Measurements from ENCODE around the gene RDH16. TPM values are rescaled to one million over a fixed set of nuclear protein-coding genes. Genes with fewer than 3 reads are reported as not detected.
A peak's percentile ranks its signal among the peaks of the same experiment; 100 is the strongest.
"Not testable (repeated sequence)": the region's sequence is repeated elsewhere in the genome, so short reads cannot be mapped to it uniquely, and the experiment has no call there.

RDH16 gene
- polyA plus RNA-seq, 3 donors: 0.28 to 0.68 (median 0.37) TPM

DNA sequence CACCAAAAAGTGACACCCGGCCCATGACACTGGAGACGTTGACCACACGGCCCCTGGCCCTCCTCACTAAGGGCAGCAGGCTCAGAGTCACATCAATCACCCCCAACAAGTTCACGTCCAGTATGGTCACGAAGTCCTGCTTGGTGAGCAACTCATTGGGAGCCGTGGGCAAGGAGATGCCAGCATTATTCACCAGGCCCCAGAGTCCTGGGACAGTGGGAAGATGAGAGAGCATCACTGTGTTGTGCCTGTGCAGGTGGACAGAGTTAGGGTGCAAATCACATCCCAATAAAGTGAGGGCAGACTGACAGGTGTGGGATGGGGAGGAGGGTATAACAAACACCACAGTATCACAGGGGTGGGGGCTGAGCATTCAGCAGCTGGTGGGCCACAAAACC is 2.5 kb downstream of the RDH16 start:
- DNase-seq (ENCODE audit: low read depth in 3 of 3, low spot score in 2 of 3): no peak

- no peak for DNase-seq (ENCODE audit: low read depth in 3 of 3, low spot score in 2 of 3)
Observed at GRCh38 chr12:56954057-56954957, 3.1 kb downstream of the RDH16 start.

- no peak for DNase-seq (ENCODE audit: low read depth in 3 of 3, low spot score in 2 of 3)
Observed at GRCh38 chr12:56953314-56953713, 4.1 kb downstream of the RDH16 start.

GRCh38 chr12:56951582-56952339 is 5.6 kb downstream of the RDH16 start:
- no peak for DNase-seq (ENCODE audit: low read depth in 3 of 3, low spot score in 2 of 3)

DNA sequence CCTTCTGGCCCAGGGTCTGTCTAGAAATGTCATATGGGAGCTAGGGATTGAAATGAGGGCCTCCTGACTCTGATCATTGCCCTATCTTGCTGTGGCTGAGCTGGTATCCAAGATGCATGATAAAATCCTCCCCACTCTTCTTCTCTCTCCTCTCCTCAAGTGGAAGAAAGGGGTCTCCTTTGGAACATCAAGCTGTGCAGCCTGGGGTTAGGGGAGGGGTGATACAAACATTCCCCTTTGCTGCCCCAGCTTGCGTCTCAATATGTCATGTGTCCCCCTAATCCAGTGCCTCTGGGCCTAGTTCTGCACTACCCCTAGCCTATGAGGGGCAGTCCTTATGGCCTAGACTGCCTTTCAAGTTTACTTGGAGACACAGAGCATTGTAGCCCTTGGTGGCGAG is 8.5 kb downstream of the RDH16 start:
- no peak for DNase-seq (ENCODE audit: low read depth in 3 of 3, low spot score in 2 of 3)

DNA sequence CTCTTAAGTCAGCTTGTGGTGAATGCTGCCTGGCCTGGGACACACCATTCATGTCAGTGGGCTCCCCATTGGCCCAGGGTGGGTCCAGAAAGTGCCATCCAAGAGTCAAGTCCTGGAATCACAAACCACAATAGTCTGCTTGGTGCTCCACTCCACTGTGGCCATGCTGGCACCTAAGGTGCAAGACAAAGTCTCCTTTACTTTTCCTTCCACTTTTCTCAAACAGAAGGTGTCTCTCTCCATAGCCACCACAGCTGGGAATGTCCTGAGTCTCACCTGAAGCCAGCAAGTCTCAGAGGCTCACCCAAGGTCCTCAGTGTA is 9.0 kb downstream of the RDH16 start:
- no peak for DNase-seq (ENCODE audit: low read depth in 3 of 3, low spot score in 2 of 3)

- DNase-seq (ENCODE audit: low read depth in 3 of 3, low spot score in 2 of 3): no peak
Observed at GRCh38 chr12:56947633-56948456, 9.6 kb downstream of the RDH16 start.

DNA sequence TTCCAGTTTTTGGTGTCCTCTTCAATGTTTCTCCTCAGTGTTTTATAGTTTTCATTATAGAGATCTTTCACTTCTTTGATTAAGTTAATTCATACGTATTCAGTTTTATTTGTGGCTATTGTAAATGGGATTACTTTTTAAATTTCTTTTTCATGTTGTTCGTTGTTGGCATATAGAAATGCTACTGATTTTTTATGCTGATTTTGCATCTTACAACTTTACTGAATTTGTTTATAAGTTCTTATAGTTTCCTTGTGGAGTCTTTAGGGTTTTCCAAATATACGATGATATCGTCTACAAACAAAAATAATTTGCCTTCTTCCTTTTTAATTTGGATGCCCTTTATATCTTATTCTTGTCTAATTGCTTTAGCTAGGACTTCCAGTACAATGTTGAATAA is 13.5 kb downstream of the RDH16 start:
- DNase-seq (ENCODE audit: low read depth in 3 of 3, low spot score in 2 of 3): no peak

DNA sequence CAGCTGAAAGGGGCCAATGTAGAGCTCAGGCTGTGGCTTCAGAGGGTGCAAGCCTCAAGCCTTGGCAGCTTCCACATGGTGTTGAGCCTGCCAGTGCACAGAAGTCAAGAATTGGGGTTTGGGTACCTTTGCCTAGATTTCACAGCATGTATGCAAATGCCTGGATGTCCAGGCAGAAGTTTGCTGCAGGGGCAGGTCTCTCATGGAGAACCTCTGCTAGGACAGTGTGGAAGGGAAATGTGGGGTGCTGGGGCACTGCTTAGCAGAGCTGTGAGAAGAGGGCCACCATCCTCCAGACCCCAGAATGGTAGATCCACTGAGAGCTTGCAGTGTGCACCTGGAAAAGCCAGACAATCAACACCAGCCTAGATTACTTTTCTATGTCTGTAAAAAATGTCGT is 14.0 kb downstream of the RDH16 start:
- not testable (repeated sequence) for DNase-seq (ENCODE audit: low read depth in 3 of 3, low spot score in 2 of 3)

- no peak for DNase-seq (ENCODE audit: low read depth in 3 of 3, low spot score in 2 of 3)
Observed at GRCh38 chr12:56941299-56942017, 15.9 kb downstream of the RDH16 start.

DNA sequence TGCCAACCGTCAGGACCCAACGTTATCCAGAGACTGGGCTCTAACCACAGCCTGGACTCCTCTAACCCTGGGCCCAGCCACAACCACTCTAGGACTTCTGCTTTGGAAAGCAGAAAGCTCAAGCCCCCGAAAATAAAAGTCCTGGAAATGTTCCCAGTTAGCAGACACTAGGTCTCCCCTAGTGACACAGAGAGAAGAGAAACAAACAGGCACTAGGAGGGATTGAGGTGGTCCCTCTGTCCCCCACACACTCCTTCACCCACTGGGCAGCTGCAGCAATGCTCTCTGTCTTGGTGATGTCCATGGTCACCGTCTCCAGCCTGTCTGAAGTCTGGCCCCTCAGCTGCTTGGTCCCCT is 16.5 kb downstream of the RDH16 start:
- not testable (repeated sequence) for DNase-seq (ENCODE audit: low read depth in 3 of 3, low spot score in 2 of 3)

GRCh38 chr12:56935752-56936151 is 21.7 kb downstream of the RDH16 start:
- DNase-seq (ENCODE audit: low read depth in 3 of 3, low spot score in 2 of 3): no peak

DNA sequence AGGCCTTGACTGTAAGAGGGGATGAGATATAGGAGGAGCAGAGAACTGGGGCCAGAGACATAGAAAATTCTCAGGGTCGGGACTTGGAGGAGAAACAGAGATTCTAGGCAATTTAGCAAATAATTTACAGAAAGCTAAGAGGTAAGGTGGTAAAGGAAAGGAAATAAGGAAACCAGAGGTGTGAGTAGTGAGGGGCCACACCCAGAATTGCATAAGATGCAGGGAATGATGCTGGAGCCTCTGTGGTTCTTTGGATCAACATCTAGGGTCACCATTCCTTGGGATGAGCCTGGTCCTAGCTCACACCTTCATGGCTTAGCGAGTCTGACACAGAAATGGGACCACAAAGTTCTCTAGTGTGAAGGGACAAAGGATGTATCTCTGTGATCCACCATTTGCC is 22.3 kb downstream of the RDH16 start:
- DNase-seq (ENCODE audit: low read depth in 3 of 3, low spot score in 2 of 3): no peak

DNA sequence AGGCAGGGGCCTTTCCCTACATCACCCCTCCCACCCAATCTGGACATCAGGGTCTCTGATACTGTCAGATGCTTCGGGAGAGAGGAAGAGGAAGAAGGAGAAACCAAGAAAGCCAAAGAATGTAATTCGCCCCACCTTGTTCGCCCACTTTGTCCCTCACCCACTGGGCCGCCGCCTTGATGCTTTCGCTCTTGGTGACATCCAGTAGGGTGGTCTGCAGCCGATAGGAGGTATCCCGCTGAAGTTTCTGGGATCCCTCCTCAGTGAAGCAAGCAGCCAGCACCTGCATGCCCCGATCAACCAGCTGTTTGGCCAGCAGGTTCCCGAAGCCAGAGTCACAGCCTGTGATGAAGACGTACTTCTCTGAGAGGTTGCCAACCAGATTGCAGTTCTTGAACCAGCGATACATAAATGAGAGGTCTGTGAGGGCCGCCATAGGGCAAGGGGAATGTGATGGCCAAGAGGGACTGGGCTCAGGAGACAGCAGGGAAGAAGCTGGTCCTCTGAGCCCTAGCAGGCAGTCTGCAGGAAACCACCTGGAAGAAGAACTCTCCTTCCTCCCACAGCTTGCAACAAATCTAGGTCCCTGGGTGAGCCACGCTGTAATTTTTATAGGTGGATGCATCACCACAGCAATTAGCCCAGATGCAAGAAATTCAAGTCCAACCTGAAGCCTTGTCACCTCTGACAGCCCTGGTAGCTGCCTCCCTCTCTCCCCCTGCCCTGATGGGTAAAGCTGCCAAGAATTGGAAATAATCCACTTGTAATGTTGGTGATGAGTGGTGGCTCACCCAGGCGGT is 23.4 kb downstream of the RDH16 start, which contains the start of gene SDR9C7:
Gene SDR9C7 (minus strand): TSS at position 583 of the 800 bp plus-strand sequence. CDS start 147 bp downstream, at position 436.
- DNase-seq (ENCODE audit: low read depth in 3 of 3, low spot score in 2 of 3): no peak

DNA sequence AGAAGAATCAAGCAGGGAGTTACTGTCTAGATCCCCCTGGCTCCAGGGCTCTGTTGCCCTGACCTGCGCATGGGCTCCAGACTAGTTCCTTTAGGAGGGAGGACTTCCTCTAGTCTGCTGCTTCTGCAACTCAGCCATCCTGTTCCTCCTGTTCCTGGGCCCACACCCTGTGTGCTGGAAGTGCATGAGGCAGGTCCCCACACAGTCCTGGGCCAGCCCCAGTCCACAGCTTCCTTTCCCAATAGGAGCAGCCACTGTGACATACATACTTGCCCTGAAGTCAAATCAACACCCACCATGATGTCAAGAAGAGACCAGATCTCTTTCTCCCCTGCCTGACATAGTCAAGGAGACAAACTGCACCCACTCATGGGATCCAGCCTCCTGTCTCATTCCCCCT is 24.5 kb downstream of the RDH16 start:
- no peak for DNase-seq (ENCODE audit: low read depth in 3 of 3, low spot score in 2 of 3)

DNA sequence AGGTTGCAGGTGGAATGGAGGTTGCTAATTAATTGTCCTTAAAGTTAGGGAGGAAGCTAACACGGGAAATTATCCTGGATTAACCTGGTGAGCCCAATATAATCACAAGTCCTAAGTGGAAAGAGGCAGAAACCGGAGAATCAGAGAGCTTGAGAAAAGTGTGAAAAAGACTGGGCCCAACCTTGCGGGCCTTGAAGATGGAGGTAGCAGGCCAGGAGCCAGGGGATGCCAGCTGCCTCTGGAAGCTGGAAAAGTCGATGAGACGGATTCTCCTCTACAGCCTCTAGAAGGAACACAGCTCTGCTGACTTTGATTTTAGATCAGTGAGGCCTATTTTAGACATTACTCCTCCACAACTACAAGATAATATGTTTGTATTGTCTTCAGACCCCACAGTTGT is 25.3 kb downstream of the RDH16 start:
- no peak for DNase-seq (ENCODE audit: low read depth in 3 of 3, low spot score in 2 of 3)

GRCh38 chr12:56931474-56931978 is 25.9 kb downstream of the RDH16 start:
- DNase-seq (ENCODE audit: low read depth in 3 of 3, low spot score in 2 of 3): peak; percentile 29 to 49 (median 36)

DNA sequence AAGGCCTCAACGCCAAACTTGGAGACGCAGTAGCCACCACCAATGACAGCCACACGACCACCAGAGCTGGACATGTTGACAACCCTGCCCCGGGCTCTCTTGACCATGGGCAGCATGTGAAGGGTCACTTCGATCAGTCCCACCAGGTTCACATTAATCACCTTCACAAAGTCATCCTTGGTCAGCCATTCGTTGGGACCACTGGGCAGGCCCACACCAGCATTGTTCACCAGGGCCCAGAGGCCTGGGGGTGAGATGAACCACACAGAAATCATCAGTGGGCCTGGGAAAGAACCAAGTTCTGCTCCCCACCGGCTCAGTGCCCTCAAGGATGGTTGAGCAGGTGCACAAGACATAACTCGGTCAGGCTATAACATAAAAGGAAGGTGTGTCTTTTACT is 27.2 kb downstream of the RDH16 start:
- DNase-seq (ENCODE audit: low read depth in 3 of 3, low spot score in 2 of 3): no peak

DNA sequence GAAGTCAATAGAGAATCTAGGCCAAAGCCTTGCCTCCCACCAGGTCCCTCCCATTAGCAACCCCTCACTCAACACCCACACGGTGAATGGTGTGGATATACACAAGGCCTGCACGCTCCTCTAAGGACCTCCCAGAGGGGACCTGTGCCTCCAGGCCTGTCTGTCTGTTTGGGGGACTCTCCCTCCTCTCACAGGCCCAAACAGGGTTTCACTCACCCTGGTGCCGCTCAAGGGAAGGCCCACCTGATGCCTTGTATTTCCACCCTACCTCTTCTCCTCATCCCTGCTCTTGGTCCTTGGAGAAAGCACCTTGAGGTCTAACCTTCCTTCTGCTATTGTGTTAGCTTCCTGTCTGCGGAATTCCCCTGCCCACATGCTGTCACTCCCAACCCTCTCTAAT is 27.6 kb downstream of the RDH16 start:
- DNase-seq (ENCODE audit: low read depth in 3 of 3, low spot score in 2 of 3): no peak

Data from right renal cortex interstitium (tissue), 3 donors.